SK-N-SH treated with all-trans-retinoic acid at 6 μM for 48 hours (cell line): ENCODE data around the gene CASP6.

Source experiments
- ATAC-seq: fragments of 200-7000 bp; cut with Tn5 transposase; 3 replicates; pipeline ENCODE4 v1.9.1; 2020; ENCODE audit warnings: mild to moderate bottlenecking, moderate library complexity
- BACH2 ChIP-seq: fragments of 250-450 bp; sonication (Bioruptor Pico); IDR thresholded peaks from 2 replicates; pipeline ENCODE4 v1.9.0; 2021; ENCODE audit warnings: mild to moderate bottlenecking, borderline replicate concordance
- CREB5 ChIP-seq: fragments of 250-450 bp; sonication (Bioruptor Pico); IDR thresholded peaks from 2 replicates; pipeline ENCODE4 v1.5.1; 2020; ENCODE audit warnings: low read depth, mild to moderate bottlenecking, moderate library complexity
- CSDC2 ChIP-seq: fragments of 250-450 bp; sonication (Bioruptor Pico); IDR thresholded peaks from 2 replicates; pipeline ENCODE4 v1.5.0; 2020; ENCODE audit warnings: mild to moderate bottlenecking, moderate library complexity
- CSRNP3 ChIP-seq: fragments of 250-450 bp; sonication (Bioruptor Pico); IDR thresholded peaks from 2 replicates; pipeline ENCODE4 v1.5.1; 2021; ENCODE audit warnings: mild to moderate bottlenecking, moderate library complexity
- ESRRG ChIP-seq: fragments of 250-450 bp; sonication (Bioruptor Pico); IDR thresholded peaks from 2 replicates; pipeline ENCODE4 v1.6.1; 2021; ENCODE audit warnings: mild to moderate bottlenecking
- GLIS3 ChIP-seq: fragments of 250-450 bp; sonication (Bioruptor Pico); IDR thresholded peaks from 2 replicates; pipeline ENCODE4 v1.5.0; 2020; ENCODE audit warnings: mild to moderate bottlenecking, moderate library complexity
- ISL1 ChIP-seq: fragments of 250-450 bp; sonication (Bioruptor Pico); IDR thresholded peaks from 2 replicates; pipeline ENCODE4 v2.1.2; 2022; ENCODE audit warnings: mild to moderate bottlenecking, moderate library complexity
- OSR1 ChIP-seq: fragments of 250-450 bp; sonication (Bioruptor Pico); IDR thresholded peaks from 2 replicates; pipeline ENCODE4 v1.8.0; 2022; ENCODE audit warnings: moderate library complexity, mild to moderate bottlenecking, inconsistent platforms
- PATZ1 ChIP-seq: fragments of 250-450 bp; sonication (Bioruptor Pico); IDR thresholded peaks from 2 replicates; pipeline ENCODE4 v1.8.0; 2020; ENCODE audit warnings: mild to moderate bottlenecking, moderate library complexity, borderline replicate concordance
- PPARA ChIP-seq: fragments of 250-450 bp; sonication (Bioruptor Pico); IDR thresholded peaks from 2 replicates; pipeline ENCODE4 v1.5.0; 2020; ENCODE audit warnings: mild to moderate bottlenecking, borderline replicate concordance
- RARB ChIP-seq: fragments of 250-450 bp; sonication (Bioruptor Pico); IDR thresholded peaks from 2 replicates; pipeline ENCODE4 v1.8.0; 2021; ENCODE audit warnings: mild to moderate bottlenecking, moderate library complexity
- SNAI2 ChIP-seq: fragments of 250-450 bp; sonication (Bioruptor Pico); IDR thresholded peaks from 2 replicates; pipeline ENCODE4 v1.5.0; 2020; ENCODE audit warnings: mild to moderate bottlenecking, moderate library complexity
- TOX ChIP-seq: fragments of 250-450 bp; sonication (Bioruptor Pico); IDR thresholded peaks from 2 replicates; pipeline ENCODE4 v1.8.0; 2021; ENCODE audit warnings: mild to moderate bottlenecking, moderate library complexity, borderline replicate concordance
- ZC3H10 ChIP-seq: fragments of 250-450 bp; sonication (Bioruptor Pico); IDR thresholded peaks from 2 replicates; pipeline ENCODE4 v1.5.1; 2021; ENCODE audit warnings: mild to moderate bottlenecking, moderate library complexity
- ZFP3 ChIP-seq: fragments of 250-450 bp; sonication (Bioruptor Pico); IDR thresholded peaks from 2 replicates; pipeline ENCODE4 v1.5.0; 2020; ENCODE audit warnings: mild to moderate bottlenecking, moderate library complexity
- ZFP30 ChIP-seq: fragments of 450-650 bp; formaldehyde crosslinking; IDR thresholded peaks from 2 replicates; pipeline ENCODE4 v1.5.0; 2022; ENCODE audit warnings: mild to moderate bottlenecking, moderate library complexity
- ZNF565 ChIP-seq: fragments of 450-650 bp; formaldehyde crosslinking; conservative IDR thresholded peaks from 2 replicates; pipeline ENCODE4 v1.5.0; 2020; ENCODE audit warnings: low read depth, mild to moderate bottlenecking, moderate library complexity
- ZNF70 ChIP-seq: fragments of 450-650 bp; formaldehyde crosslinking; IDR thresholded peaks from 2 replicates; pipeline ENCODE4 v1.5.0; 2020; ENCODE audit warnings: mild to moderate bottlenecking, moderate library complexity
- ZNF8 ChIP-seq: fragments of 450-650 bp; formaldehyde crosslinking; IDR thresholded peaks from 2 replicates; pipeline ENCODE4 v1.5.0; 2020; ENCODE audit warnings: mild to moderate bottlenecking, moderate library complexity
- TF ChIP-seq, protein P1 (sequence below): fragments of 250-450 bp; sonication (Bioruptor Pico); IDR thresholded peaks from 2 replicates; pipeline ENCODE4 v1.5.0; 2020; ENCODE audit warnings: mild to moderate bottlenecking, moderate library complexity
- TF ChIP-seq, protein P2 (sequence below): fragments of 250-450 bp; sonication (Bioruptor Pico); IDR thresholded peaks from 2 replicates; pipeline ENCODE4 v1.8.0; 2021; ENCODE audit warnings: low read depth, mild to moderate bottlenecking, moderate library complexity, borderline replicate concordance

The CASP6 gene

GRCh38 chr4:109699553-109700225 lies 3.6 kb downstream of the CASP6 start:
- no peak for TF ChIP-seq TOX (CRISPR knock-in tag)
- TF ChIP-seq ZC3H10 (CRISPR knock-in tag): no peak
- TF ChIP-seq ISL1 (CRISPR knock-in tag): no peak
- no peak for TF ChIP-seq GLIS3 (CRISPR knock-in tag)
- no peak for TF ChIP-seq ZNF565 (CRISPR knock-in tag)
- TF ChIP-seq RARB (CRISPR knock-in tag): no peak
- TF ChIP-seq, protein P1, sequence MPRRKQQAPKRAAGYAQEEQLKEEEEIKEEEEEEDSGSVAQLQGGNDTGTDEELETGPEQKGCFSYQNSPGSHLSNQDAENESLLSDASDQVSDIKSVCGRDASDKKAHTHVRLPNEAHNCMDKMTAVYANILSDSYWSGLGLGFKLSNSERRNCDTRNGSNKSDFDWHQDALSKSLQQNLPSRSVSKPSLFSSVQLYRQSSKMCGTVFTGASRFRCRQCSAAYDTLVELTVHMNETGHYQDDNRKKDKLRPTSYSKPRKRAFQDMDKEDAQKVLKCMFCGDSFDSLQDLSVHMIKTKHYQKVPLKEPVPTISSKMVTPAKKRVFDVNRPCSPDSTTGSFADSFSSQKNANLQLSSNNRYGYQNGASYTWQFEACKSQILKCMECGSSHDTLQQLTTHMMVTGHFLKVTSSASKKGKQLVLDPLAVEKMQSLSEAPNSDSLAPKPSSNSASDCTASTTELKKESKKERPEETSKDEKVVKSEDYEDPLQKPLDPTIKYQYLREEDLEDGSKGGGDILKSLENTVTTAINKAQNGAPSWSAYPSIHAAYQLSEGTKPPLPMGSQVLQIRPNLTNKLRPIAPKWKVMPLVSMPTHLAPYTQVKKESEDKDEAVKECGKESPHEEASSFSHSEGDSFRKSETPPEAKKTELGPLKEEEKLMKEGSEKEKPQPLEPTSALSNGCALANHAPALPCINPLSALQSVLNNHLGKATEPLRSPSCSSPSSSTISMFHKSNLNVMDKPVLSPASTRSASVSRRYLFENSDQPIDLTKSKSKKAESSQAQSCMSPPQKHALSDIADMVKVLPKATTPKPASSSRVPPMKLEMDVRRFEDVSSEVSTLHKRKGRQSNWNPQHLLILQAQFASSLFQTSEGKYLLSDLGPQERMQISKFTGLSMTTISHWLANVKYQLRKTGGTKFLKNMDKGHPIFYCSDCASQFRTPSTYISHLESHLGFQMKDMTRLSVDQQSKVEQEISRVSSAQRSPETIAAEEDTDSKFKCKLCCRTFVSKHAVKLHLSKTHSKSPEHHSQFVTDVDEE (CRISPR knock-in tag): no peak
- TF ChIP-seq PPARA (CRISPR knock-in tag): no peak
- TF ChIP-seq CREB5 (CRISPR knock-in tag): no peak
- TF ChIP-seq PATZ1 (CRISPR knock-in tag): no peak
- no peak for ATAC-seq

GRCh38 chr4:109698656-109699055 lies 4.6 kb downstream of the CASP6 start:
- no peak for TF ChIP-seq GLIS3 (CRISPR knock-in tag)
- TF ChIP-seq SNAI2 (CRISPR knock-in tag): no peak
- TF ChIP-seq ZNF8 (CRISPR knock-in tag): no peak
- no peak for TF ChIP-seq CREB5 (CRISPR knock-in tag)
- TF ChIP-seq OSR1 (CRISPR knock-in tag): no peak
- TF ChIP-seq, protein P2, sequence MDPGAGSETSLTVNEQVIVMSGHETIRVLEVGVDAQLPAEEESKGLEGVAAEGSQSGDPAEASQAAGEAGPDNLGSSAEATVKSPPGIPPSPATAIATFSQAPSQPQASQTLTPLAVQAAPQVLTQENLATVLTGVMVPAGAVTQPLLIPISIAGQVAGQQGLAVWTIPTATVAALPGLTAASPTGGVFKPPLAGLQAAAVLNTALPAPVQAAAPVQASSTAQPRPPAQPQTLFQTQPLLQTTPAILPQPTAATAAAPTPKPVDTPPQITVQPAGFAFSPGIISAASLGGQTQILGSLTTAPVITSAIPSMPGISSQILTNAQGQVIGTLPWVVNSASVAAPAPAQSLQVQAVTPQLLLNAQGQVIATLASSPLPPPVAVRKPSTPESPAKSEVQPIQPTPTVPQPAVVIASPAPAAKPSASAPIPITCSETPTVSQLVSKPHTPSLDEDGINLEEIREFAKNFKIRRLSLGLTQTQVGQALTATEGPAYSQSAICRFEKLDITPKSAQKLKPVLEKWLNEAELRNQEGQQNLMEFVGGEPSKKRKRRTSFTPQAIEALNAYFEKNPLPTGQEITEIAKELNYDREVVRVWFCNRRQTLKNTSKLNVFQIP (CRISPR knock-in tag): no peak
- TF ChIP-seq CSDC2: no peak
- no peak for TF ChIP-seq ESRRG (CRISPR knock-in tag)
- TF ChIP-seq ZFP3 (CRISPR knock-in tag): no peak
- no peak for TF ChIP-seq ZNF70 (CRISPR knock-in tag)
- no peak for TF ChIP-seq ISL1 (CRISPR knock-in tag)
- TF ChIP-seq BACH2 (CRISPR knock-in tag): no peak
- no peak for TF ChIP-seq ZNF565 (CRISPR knock-in tag)
- no peak for TF ChIP-seq ZFP30 (CRISPR knock-in tag)
- ATAC-seq: no peak

GRCh38 chr4:109691411-109691920 lies 11.8 kb downstream of the CASP6 start:
- ATAC-seq: no peak
- no peak for TF ChIP-seq RARB (CRISPR knock-in tag)
- TF ChIP-seq ZNF8 (CRISPR knock-in tag): no peak
- no peak for TF ChIP-seq CSRNP3 (CRISPR knock-in tag)
- no peak for TF ChIP-seq ZFP3 (CRISPR knock-in tag)
- TF ChIP-seq ZFP30 (CRISPR knock-in tag): no peak
- TF ChIP-seq, protein P1 (CRISPR knock-in tag): no peak
- no peak for TF ChIP-seq TOX (CRISPR knock-in tag)
- no peak for TF ChIP-seq OSR1 (CRISPR knock-in tag)
- no peak for TF ChIP-seq ZNF565 (CRISPR knock-in tag)
- no peak for TF ChIP-seq ZC3H10 (CRISPR knock-in tag)
- TF ChIP-seq ESRRG (CRISPR knock-in tag): no peak
- TF ChIP-seq SNAI2 (CRISPR knock-in tag): no peak
